ENCODE results near the gene STRIP2. TPM values are rescaled to one million over a fixed set of nuclear protein-coding genes. Genes with fewer than 3 reads are reported as not detected.

The STRIP2 gene
- total RNA-seq, 2 experiments from 2014 or later: 2.1 to 4.3 TPM

GRCh38 chr7:129462420-129462819, 28.2 kb downstream of the STRIP2 start:
- POLR2A ChIA-PET: interaction anchor here (0.5 to 0.9 kb wide), 2 partner anchors 23 to 1484 kb away, joined by 3 read pairs; no protein-coding TSS in a partner anchor
- H3K27ac ChIP-seq (ENCODE audit: low read depth, low read length, poor library complexity, severe bottlenecking): no peak overlapping the region

GRCh38 chr7:129464194-129464593, 30.0 kb downstream of the STRIP2 start:
- Histone ChIP-seq H2AFZ (ENCODE audit: low read length) (no peak overlapping the region), H3K36me3 (ENCODE audit: insufficient read depth, low read length) (0 out of 2 replicates have a peak, but pooled peaks cover 3% of the 10 kb centered on the region), H3K4me1 (ENCODE audit: insufficient read depth, low read length, poor library complexity, severe bottlenecking) (no peaks in the 10 kb centered on the region), H3K9me2 (ENCODE audit: insufficient read depth, low read length) (no peaks in the 10 kb centered on the region), H3K4me3 (ENCODE audit: low read depth, low read length, poor library complexity, severe bottlenecking) (no peak overlapping the region), H3K9me3 (ENCODE audit: low read length) (no peaks in the 10 kb centered on the region), H3K4me2 (ENCODE audit: low read length) (no peak overlapping the region), H3K27ac (ENCODE audit: low read depth, low read length, poor library complexity, severe bottlenecking) (no peak overlapping the region), H4K20me1 (ENCODE audit: insufficient read depth, low read length) (no peaks in the 10 kb centered on the region), H3K79me2 (ENCODE audit: insufficient read depth, low read depth, low read length) (no peaks in the 10 kb centered on the region)
- no peak for DNase-seq (ENCODE audit: low spot score)
- TF ChIP-seq CTCF (conservative IDR thresholded peaks at IDR 0.05; ENCODE audit: low read length) (no peak), EZH2phosphoT487 (IDR thresholded peaks at IDR 0.05; ENCODE audit: borderline replicate concordance, low read depth, low read length) (no peak)
- BruUV-seq (replicated peaks): no TSS peak
- ChIA-PET CTCF (ENCODE audit: unreplicated experiment) (no interaction called here), POLR2A (interaction anchor here (0.6 kb wide), 1 partner anchor 167 kb away, joined by 6 read pairs; no protein-coding TSS in a partner anchor)
- intact Hi-C loops (cut with micrococcal nuclease; ENCODE audit: unreplicated experiment): no loop called here

More at GRCh38 chr7:129462420-129462819, 28.2 kb downstream of the STRIP2 start:
- intact Hi-C loops (cut with micrococcal nuclease; ENCODE audit: unreplicated experiment): no loop called here
- H3K9me2 ChIP-seq (ENCODE audit: insufficient read depth, low read length): no peaks in the 10 kb centered on the region
- no peaks in the 10 kb centered on the region for H3K4me1 ChIP-seq (ENCODE audit: insufficient read depth, low read length, poor library complexity, severe bottlenecking)
- DNase-seq (ENCODE audit: low spot score): no peak
- no peaks in the 10 kb centered on the region for H3K79me2 ChIP-seq (ENCODE audit: insufficient read depth, low read depth, low read length)
- H3K36me3 ChIP-seq (ENCODE audit: insufficient read depth, low read length): 0 out of 2 replicates have a peak, but pooled peaks cover 3% of the 10 kb centered on the region
- CTCF ChIA-PET (ENCODE audit: unreplicated experiment): no interaction called here
- no TSS peak for BruUV-seq (replicated peaks)
- no peak overlapping the region for H3K4me3 ChIP-seq (ENCODE audit: low read depth, low read length, poor library complexity, severe bottlenecking)
- H3K9me3 ChIP-seq (ENCODE audit: low read length): no peaks in the 10 kb centered on the region
- H2AFZ ChIP-seq (ENCODE audit: low read length): no peak overlapping the region
- no peak overlapping the region for H3K4me2 ChIP-seq (ENCODE audit: low read length)
- no peaks in the 10 kb centered on the region for H4K20me1 ChIP-seq (ENCODE audit: insufficient read depth, low read length)
- no peak for TF ChIP-seq EZH2phosphoT487 (IDR thresholded peaks at IDR 0.05; ENCODE audit: borderline replicate concordance, low read depth, low read length)
- no peak for TF ChIP-seq CTCF (conservative IDR thresholded peaks at IDR 0.05; ENCODE audit: low read length)

- Histone ChIP-seq H3K9me2 (ENCODE audit: insufficient read depth, low read length) (no peaks in the 10 kb centered on the region), H3K27ac (ENCODE audit: low read depth, low read length, poor library complexity, severe bottlenecking) (no peak overlapping the region), H4K20me1 (ENCODE audit: insufficient read depth, low read length) (no peaks in the 10 kb centered on the region), H3K4me2 (ENCODE audit: low read length) (no peak overlapping the region), H2AFZ (ENCODE audit: low read length) (no peak overlapping the region), H3K9me3 (ENCODE audit: low read length) (no peaks in the 10 kb centered on the region), H3K4me3 (ENCODE audit: low read depth, low read length, poor library complexity, severe bottlenecking) (no peak overlapping the region), H3K4me1 (ENCODE audit: insufficient read depth, low read length, poor library complexity, severe bottlenecking) (no peaks in the 10 kb centered on the region), H3K79me2 (ENCODE audit: insufficient read depth, low read depth, low read length) (no peaks in the 10 kb centered on the region), H3K36me3 (ENCODE audit: insufficient read depth, low read length) (0 out of 2 replicates have a peak, but pooled peaks cover 2% of the 10 kb centered on the region)
- ChIA-PET POLR2A (interaction anchor here (0.6 kb wide), 1 partner anchor 168 kb away, joined by 6 read pairs; no protein-coding TSS in a partner anchor), CTCF (ENCODE audit: unreplicated experiment) (no interaction called here)
- intact Hi-C loops (cut with micrococcal nuclease; ENCODE audit: unreplicated experiment): no loop called here
- BruUV-seq (replicated peaks): no TSS peak
- TF ChIP-seq EZH2phosphoT487 (IDR thresholded peaks at IDR 0.05; ENCODE audit: borderline replicate concordance, low read depth, low read length): no peak
- no peak for DNase-seq (ENCODE audit: low spot score)
Measured at GRCh38 chr7:129465080-129465479, 30.8 kb downstream of the STRIP2 start.

Data from OCI-LY7 (cell line).